SK-N-SH treated with all-trans-retinoic acid at 6 μM for 48 hours (cell line): ENCODE results near the gene PSMA7.

ENCODE experiments used
- PATZ1 ChIP-seq: fragments of 250-450 bp; sonication (Bioruptor Pico); IDR thresholded peaks from 2 replicates; pipeline ENCODE4 v1.8.0; 2020; ENCODE audit warnings: mild to moderate bottlenecking, moderate library complexity, borderline replicate concordance
- PPARA ChIP-seq: fragments of 250-450 bp; sonication (Bioruptor Pico); IDR thresholded peaks from 2 replicates; pipeline ENCODE4 v1.5.0; 2020; ENCODE audit warnings: mild to moderate bottlenecking, borderline replicate concordance
- ZFP3 ChIP-seq: fragments of 250-450 bp; sonication (Bioruptor Pico); IDR thresholded peaks from 2 replicates; pipeline ENCODE4 v1.5.0; 2020; ENCODE audit warnings: mild to moderate bottlenecking, moderate library complexity

DNA sequence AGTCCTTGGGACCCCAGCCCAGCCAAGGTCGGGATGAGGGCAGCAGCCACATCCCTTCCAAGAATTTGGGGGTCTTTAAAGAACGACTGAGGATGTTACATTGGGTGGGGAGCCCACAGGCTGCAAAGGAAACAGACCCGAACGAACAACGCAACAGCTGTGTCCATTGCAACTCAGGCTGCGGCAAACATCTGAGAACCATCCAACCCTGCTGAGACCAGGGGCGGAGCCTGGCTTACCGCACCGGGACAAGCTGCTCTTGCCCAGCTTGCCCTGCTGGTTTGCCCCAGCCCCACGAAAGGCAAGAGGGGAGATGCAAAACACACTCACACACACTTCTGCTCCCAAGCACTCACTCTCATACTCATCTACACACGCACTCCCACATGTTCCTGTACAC lies 56.0 kb downstream of the PSMA7 start:
- TF ChIP-seq PATZ1 (CRISPR knock-in tag) (no peak), PPARA (CRISPR knock-in tag) (no peak), ZFP3 (no peak)
